Erythroblast (primary cell): ENCODE measurements around the gene CBARP.

Source experiments
- GATA1 ChIP-seq: IDR thresholded peaks from 2 replicates; pipeline ENCODE4 v1.6.1; 2011; ENCODE audit warnings: low read depth, mild to moderate bottlenecking, control low read depth, low read length, moderate library complexity
- POLR2A ChIP-seq: IDR thresholded peaks from 2 replicates; pipeline ENCODE4 v1.6.1; 2011; ENCODE audit warnings: mild to moderate bottlenecking, low read length

GRCh38 chr19:1281569-1282287 is 43.9 kb upstream of the CBARP start:
- TF ChIP-seq POLR2A (no peak), GATA1 (no peak)
